Measurements from ENCODE around the gene JAM2.
"Not testable (repeated sequence)": the region's sequence is repeated elsewhere in the genome, so short reads cannot be mapped to it uniquely, and the experiment has no call there.

The JAM2 gene, protein sequence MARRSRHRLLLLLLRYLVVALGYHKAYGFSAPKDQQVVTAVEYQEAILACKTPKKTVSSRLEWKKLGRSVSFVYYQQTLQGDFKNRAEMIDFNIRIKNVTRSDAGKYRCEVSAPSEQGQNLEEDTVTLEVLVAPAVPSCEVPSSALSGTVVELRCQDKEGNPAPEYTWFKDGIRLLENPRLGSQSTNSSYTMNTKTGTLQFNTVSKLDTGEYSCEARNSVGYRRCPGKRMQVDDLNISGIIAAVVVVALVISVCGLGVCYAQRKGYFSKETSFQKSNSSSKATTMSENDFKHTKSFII

DNA sequence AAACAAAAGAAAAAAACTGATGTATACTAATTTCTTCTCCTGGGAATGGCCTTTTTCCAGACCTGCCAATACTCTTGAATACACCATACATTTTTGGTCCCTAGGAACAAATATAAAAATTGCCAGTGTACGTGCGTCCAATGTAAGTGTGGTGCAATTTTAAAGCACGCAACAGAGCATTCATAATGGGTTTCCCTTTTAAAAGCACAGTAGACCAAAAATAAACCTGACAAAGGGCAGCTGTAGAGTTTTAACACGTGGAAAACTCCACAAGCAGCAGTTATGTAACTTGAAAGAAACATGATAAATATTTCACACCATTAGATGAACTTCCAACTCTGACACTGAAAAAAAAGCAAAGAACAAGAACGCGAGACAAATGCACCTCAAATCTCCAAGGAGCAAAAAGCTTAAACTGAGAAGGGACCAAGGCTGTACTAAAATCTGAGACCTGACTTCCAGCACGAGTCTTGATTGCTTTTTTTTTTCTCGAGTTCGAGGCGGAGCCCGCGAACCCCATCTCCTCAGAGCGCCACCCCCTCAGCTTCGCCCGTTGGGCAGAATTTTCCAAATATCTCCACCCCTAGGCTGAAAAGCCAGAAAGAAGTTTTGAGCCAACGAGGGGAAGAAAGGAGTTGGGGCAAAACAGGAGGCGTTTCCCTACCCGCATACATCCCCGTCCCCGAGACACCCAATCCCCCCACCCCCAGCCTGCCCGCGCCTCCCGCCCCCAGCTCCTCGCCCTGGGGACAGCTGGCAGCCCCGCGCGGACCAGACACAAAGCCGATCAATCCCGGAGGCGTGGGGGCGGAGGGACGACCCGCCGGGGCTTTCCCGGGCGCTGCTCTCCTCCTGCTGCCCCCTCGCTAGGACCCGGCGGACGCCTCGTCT lies at the start of gene JAM2:
Gene JAM2 (plus strand): TSS at position 599 of the 891 bp plus-strand sequence. CDS start 564 bp downstream, outside the sequence.
- DNase-seq (ENCODE audit: low read depth in 3 of 3), result peak in 1 of 3 experiments; percentile 24

DNA sequence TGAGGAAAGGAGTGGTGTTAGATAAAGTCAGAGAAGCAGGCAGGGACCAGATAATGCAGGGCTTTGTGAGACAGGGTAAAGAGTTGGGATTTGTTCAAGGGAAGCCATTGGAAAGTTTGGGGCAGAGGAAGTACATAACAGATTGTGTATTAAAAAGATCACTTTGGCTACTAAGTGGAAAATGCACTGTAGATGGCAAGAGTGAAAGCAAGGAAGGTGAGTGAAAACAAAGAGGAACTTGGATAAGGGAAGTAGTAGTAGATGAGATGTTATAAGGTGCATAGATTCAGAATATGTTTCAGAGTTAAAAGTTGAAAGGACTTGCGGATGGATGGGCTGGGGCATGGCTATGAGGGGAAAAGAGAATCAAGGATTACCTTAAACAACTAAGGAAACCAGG lies 49.2 kb upstream of the JAM2 start:
- DNase-seq (ENCODE audit: low read depth in 3 of 3), result no peak

DNA sequence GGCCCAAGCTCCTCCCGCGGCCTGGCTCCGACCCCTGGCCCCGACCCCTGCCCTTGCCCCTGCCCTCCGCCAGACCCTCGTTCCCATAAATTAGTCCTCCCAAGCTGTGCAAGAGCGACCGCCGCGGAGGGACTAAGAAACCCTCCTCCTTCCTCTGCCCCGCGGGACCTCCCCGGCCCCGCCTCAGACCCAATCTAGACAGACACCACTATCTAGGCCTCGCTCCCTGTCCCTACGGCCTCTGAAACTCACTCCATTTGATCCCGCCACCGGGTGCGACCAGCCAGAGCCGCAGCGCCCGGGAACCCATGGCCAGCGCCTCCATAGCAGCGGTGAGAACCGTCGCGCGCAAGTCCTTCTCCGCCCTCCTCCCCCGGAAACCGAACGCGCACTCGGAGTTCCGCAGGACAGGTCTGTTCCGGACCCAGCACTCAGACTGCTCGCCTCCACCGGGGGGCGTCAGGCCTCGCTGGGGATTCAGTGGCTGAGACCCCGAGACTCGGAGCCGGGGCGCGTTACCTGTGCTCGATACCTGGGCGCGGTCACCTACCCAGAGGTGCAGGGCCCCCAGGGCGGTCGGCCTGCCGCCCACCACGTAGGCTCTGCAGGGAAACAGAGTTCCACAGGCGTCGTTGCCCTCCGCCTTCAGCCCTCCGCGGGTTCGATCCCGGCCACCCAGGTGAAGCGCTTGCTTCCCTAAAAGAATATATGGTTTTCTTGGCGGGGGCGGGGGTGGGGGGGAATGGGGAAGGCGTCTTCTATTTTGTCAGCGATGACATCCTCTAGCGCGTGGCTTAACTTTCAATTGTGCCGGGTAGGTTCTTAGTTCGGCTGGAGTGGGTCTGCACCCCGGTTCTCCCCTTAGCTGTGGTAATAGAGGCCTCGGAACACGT lies 31.7 kb upstream of the JAM2 start, which contains the start of gene MRPL39:
Gene MRPL39 (minus strand): TSS at position 331 of the 893 bp plus-strand sequence. CDS start 6 bp downstream, at position 325.
- peak; percentile 73 to 77 (median 75) for DNase-seq (ENCODE audit: low read depth in 3 of 3)

DNA sequence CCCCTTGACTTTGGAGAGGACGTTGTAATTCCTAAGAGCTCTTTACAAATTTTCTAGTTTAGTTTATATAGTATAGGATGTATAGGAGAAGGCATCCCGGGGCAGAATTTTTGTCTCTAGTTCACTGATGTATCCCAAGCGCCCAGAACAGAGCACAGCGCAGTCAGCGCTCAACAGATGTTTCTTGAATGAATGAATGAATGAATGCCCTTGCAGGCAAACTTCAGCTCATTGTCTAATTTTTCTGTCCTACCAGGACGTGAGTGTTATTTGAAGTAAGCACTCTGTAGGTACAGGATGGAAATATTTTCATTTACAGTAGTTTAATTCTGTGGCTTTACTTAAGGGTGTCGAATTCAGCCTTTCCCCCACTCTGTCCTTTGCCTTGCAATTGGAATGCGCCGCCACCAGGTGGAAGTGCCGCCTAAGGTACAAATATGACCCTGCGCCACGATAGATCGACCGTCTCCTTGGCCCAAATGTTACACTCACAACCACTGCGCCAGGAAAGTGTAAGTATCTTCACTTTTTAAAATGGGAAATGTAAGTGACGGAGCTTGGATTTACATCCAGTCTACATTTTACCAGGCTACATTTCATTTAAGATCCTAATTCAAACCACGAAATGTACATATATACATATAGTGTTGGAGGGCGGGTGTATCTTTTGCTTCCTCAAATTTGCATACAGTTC lies 30.9 kb upstream of the JAM2 start:
- peak; percentile 42 to 69 (median 61) for DNase-seq (ENCODE audit: low read depth in 3 of 3)

DNA sequence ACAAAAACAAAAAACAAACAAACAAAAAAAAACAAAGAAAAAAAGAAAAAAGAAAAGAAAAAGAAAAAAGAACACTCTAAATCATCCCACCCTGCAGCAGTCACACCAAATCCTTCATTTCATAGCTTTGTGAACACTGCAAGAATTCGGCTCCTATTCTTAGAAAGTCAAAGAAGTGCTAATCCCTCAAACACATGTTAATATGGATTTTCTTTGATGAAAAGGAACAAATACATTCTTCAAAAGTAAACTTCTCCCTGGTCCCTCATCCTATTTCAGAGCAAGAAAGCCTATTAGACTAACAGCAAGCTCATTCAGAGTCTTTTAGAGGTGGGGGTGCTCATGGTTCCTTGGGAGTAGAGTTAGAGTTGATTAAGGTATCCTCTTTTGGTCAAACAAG lies 24.6 kb upstream of the JAM2 start:
- DNase-seq (ENCODE audit: low read depth in 3 of 3), result no peak

DNA sequence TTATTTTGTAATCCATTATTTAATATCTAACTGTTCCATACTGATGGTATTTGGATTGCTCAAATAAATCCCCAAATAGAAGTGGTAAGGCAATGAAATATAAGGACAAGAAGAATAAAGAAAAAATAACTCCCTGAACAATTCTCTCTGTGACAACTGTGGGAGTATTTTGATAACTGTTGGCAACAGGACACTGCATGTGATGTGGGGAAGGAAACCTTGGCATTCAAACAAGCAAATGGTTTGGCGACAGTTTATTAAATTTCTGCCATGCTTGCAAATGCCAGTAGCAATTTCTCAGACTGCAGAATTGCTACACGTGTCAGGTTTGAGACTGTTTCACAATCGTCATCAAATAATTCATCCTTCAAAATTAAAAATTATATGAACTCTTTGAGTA lies 23.2 kb upstream of the JAM2 start:
- no peak for DNase-seq (ENCODE audit: low read depth in 3 of 3)

DNA sequence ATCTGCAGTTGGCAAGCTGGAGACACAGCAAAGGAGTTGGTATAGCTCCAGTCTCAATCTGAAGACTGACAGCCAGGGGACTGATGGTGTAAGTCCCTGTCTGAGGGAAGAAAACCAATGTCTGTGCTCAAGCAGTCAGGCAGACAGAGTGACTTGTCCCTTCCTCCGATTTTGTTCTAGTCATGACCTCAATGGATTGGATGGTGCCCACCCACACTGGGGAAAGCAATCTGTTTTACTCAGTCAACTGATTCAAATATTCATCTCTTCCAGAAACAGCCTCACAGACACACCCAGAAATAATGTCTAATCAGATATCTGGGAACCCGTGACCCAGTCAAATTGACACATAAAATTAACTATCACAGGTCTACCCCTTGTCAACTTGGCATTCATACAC lies 19.9 kb upstream of the JAM2 start:
- DNase-seq (ENCODE audit: low read depth in 3 of 3), result no peak

DNA sequence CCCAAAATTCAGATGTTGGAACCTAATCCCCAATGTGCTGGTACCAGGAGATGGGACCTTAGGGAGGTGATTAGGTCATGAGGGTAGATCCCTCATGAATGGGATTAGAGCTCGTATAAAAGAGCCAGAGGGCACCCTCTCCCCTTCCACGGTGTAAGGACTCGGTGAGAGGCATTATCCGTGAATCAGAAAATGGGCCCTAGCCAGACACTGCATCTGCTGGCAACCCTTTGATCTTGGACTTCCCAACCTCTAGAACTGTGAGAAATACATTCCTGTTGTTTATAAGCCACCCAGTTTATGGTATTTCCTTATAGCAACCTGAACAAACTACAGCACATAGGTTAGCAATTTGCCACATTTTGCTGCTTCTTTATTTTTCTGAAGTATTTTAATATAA lies 14.5 kb upstream of the JAM2 start:
- no peak for DNase-seq (ENCODE audit: low read depth in 3 of 3)

DNA sequence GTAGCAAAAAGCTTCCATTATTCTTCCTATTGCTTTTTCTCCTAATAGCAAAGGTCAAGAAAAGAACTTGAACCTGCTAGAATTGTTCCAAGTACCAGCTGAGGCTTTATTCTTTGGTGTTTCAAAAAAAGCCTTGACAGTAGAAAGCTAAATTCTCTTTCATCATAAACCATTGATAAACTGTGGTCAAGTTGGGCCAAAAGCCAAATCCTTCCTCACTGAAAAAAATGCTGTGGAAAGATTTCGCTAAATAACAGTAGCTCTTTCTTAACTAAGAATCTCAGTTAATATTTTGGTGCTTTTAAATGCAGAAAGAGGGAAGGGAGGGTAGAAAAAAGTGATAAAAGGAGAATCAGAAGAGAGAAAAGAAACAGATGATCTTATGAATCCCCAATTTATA lies 14.0 kb upstream of the JAM2 start:
- DNase-seq (ENCODE audit: low read depth in 3 of 3), result no peak

DNA sequence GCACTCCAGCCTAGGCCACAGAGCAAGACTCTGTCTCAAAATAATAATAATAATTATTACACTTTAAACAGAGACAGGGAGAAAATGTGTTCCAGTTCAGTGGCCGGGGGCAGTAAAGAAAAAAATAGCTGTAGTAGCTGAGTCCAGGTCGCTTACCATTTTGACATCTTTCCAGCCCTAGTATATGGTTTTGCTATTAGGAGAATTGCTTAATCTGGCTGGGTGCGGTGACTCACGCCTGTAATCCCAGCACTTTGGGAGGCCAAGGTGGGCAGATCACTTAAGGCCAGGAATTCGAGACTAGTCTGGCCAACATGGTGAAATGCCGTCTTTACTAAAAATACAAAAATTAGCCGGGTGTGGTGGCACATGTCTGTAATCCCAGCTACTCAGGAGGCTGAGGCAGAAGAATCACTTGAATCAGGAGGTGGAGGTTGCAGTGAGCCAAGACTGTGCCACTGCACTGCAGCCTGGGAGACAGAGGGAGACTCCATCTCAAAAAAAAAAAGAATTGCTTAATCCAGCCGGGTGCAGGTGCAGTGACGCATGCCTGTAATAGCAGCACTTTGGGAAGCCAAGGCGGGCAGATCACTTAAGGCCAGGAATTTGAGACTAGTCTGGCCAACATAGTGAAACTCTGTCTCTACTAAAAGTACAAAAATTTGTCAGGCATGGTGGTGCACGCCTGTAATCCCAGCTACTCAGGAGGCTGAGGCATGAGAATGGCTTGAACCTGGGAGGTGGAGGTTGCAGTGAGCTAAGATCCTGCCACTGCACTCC lies 13.1 kb upstream of the JAM2 start:
- not testable (repeated sequence) for DNase-seq (ENCODE audit: low read depth in 3 of 3)

DNA sequence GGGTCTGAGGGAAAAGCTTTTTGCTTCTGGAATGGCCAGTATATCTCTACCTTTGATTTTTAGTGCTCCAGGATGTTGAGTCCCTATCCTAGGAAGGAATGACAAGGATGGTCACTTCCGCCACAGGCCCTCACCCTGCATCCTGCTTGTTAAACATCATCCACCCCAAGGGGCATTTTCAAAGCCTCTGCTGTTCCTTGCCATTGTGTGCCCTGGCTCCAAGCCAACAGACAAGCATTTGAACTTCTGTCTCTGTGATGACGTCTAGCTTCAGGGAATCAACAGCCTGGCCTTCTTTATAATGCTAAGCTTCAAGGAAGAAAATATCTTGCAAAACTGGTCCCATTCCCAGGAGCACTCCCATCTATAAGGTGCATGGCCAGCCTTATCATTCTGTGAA lies 12.3 kb upstream of the JAM2 start:
- DNase-seq (ENCODE audit: low read depth in 3 of 3), result no peak

DNA sequence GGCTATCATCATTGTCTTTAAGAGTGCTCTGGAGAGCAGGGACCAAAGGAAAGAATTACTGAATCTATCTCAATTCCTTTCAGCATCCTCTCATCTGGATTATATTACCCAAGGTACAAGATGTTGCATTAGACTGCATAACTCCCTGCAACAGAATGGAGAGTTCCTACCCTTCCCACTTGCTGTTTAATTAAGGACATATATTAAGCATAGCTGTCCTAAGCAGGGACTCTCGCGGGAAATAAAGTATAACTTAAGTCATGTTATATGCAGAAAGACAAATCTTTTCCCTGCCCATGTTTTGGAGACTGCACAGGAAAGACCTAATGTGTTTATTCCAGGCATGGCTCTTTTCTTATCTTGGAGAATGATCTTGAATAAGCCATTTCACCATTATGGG lies 6.8 kb upstream of the JAM2 start:
- DNase-seq (ENCODE audit: low read depth in 3 of 3), result no peak

DNA sequence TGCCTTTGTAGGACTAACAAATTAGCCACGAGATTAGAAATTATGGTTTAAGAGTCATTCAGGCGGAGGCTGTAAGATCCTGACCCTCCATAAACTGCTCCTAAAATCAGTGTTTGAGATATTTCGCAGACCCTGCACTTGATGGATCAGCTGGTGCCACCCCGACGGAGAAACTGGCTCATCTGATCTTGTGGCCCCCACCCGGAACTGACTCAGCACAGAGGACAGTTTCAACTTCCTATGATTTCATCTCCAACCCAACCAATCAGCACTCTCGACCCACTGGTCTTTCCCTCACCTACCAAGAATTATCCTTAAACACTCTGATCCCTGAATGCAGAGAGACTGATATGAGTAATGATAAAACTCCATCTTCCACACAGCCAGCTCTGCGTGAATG lies 3.7 kb upstream of the JAM2 start:
- DNase-seq (ENCODE audit: low read depth in 3 of 3), result no peak

DNA sequence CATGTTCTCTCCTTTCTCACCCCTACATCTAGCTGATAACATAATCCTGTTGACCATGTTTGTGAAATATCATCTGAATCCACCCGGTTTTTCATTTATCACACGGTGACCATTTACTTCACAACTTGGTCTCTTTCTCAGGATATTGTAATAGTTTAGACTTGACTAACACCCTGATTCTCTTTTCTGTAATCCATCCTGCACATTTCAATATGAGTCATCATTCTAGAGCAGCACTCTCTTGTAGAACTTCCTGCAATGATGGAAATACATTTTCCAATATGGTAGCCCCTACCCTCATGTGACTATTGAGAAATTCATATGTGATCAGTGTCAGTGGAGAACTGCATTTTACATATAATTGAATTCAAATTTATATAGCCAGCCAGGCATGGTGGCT lies 2.3 kb upstream of the JAM2 start:
- no peak for DNase-seq (ENCODE audit: low read depth in 3 of 3)

DNA sequence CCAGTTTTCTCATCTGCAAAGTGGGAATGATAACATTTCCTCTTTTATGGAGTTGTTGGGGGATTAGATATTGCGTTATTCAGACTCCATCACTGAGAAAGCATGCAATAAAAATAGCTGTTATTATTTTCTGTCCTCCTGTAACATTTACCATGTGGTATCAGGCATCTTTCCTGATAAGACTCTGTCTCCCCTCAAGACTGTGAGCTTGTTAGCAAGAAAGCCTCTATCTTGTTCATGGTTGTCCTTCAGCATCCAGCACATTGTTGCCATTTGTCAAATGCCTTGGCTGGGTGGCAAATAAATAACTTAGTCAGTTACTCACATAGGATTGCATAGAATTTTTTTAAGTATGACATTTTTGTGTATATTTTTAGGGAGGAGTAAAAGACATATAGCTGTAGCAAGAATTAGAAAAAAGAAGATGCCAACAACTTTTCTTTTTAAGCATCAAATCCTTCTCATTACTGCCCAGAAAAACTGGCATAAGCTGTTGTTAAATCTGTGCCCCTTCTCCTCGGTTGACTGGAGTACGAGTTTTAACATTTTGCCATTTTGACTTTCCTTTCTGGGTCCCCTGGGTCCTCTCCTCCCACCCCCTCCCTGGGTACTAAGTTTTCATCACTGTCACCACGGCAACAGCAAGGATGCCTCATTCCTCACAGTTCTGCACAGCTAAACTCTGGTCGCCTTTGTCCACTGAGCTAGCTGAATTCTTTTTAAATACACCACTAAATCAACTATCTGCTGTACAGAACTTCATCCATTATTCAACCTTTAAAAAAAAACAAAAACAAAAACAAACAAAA lies 1.0 kb upstream of the JAM2 start:
- DNase-seq (ENCODE audit: low read depth in 3 of 3), result no peak

DNA sequence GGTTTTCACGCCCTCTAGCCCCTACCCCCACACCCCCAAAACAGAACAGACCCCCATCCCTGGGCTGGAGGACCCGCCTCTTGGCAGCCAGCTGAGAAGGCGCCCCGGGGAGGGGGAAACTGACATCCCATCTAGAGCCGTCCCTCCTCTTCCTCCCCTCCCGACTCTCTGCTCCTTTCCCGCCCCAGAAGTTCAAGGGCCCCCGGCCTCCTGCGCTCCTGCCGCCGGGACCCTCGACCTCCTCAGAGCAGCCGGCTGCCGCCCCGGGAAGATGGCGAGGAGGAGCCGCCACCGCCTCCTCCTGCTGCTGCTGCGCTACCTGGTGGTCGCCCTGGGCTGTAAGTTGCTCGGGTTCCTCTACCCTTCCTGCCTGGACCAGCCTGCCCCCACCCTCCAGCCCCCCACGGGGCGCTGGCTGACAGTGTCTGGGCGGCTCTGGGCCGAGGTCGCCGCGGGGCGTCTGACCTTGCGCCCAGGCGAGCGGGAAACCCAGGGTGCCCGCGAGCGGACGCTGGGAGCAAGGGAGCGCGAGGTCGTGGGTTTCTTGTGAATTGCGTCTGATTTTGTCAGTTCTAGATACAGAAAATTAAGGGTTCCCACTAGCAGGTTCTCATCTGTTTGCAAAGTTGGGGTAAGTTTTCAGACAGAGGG lies 618 bp downstream of the JAM2 start:
- DNase-seq (ENCODE audit: low read depth in 3 of 3), result peak in 2 of 3 experiments; percentile 17 to 23

DNA sequence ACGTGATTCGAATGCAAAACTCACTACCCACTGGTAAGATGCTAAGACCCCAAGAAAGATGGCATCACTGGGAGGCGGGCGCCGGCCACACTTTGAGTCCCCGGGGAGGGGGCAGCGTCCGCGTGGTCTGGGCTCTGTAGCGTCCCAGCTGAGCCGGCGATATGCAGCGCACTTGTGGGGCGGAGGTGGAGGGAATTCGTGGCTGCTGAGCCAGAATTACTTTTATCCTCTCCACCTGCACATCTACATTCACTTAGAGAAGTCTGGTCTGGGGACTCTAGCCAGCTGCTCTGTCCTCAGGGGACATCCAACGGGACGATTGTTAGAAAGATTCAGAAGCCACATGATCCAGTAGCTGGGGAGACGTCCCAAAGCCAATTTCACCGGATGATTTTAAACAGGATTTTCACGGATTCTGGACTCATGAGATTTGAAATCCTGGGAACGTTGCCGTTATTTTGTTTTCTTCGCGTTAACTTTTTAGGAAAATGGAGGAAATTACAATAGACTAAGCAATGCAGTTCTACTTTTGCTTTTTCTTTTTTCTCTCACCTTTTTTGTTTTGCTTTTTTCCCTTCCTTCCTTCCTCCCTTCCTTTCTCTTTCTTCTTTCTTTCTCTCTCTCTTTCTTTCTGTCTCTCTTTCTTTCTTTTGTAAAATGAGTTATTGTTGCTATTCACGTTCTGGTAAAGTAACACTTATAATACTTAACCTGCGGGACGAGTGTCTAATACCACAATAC lies 1.3 kb downstream of the JAM2 start:
- no peak for DNase-seq (ENCODE audit: low read depth in 3 of 3)

DNA sequence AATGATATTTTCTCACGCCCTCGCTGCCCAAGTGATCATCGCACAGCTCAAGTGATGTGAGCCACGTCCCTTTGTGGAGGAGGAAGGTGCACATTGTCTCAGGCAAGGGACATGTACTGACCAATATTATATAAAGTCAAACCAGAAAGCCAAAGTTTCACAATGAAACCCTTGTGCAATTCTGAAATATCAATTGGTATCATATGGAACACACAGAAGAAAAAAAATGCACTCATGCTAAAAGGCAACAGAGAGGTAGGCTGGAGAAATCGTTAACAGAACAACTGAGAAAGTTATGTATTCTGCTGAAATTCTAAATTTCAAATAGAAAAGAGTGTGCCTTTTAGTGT lies 1.9 kb downstream of the JAM2 start:
- DNase-seq (ENCODE audit: low read depth in 3 of 3), result no peak

DNA sequence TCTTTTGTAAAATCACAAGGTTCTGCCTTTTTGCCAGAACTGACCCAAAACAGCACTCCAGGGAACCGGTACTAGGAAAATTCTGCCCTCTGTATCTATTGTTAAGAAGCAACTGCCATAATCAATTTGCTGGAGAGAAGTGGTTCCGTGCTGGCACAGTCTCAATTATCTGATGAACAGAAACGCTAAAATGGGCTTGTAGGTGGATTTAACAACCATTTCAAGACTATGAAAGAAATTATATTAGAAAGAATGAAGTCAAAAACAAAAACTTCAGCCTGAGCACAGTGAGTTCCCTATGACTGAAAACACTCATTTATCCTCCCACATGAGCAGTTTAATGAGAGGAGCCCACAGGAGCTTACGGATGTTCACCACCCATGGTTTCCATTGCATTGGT lies 4.4 kb downstream of the JAM2 start:
- no peak for DNase-seq (ENCODE audit: low read depth in 3 of 3)
